HepG2 (cell line): ENCODE measurements around the gene KIAA0319L. TPM values are rescaled to one million over a fixed set of nuclear protein-coding genes. Genes with fewer than 3 reads are reported as not detected.

ENCODE experiments used
- ATAC-seq: fragments of 200-7000 bp; cut with Tn5 transposase; 3 replicates; pipeline ENCODE4 v1.9.1; 2020; ENCODE audit warnings: mild to moderate bottlenecking, moderate library complexity
- BruUV-seq: library from RNA; stranded (reverse); fragments of 400-500 nt; replicated peaks from 2 replicates; lab custom pipeline; 2021; lab: Mats Ljungman, UMichigan
- CTCF ChIA-PET: fragments of 300-600 bp; formaldehyde crosslinking; extraction: SDS; loops from one replicate; lab custom pipeline; 2021; ENCODE audit warnings: low total read pairs, inconsistent platforms, low intra/inter-chr PET ratio; lab: Yijun Ruan, JAX
- POLR2A ChIA-PET: fragments of 350-600 bp; sonication (Branson Sonifier 250); formaldehyde crosslinking; loops from one replicate; lab custom pipeline; 2020; ENCODE audit warnings: antibody characterized with exemption, inconsistent platforms; lab: Yijun Ruan, JAX
- DNase-seq: peaks from one replicate; pipeline ENCODE4 v3.0.0-alpha.2; 2015; ENCODE audit warnings: low spot score
- FAIRE-seq: peaks from 3 replicates; lab custom pipeline; 2011; peaks lifted over from hg19 to GRCh38; lab: Jason Lieb, UNC
- H2AFZ ChIP-seq: one replicate; pipeline ENCODE4 v1.6.1; 2011; ENCODE audit warnings: low read length, inconsistent platforms
- H3K27ac ChIP-seq: fragments of 300-600 bp; 3 replicates; pipeline ENCODE4 v1.8.0; 2011; ENCODE audit warnings: mixed run types, mild to moderate bottlenecking, mixed read lengths, low read length, inconsistent platforms; ENCODE audit not compliant: insufficient read depth; ENCODE audit errors: extremely low read length
- H3K27me3 ChIP-seq, 2 experiments: fragments of 200-600 bp in 1 of 2; 2 replicates in 1 of 2; 3 replicates in 1 of 2; pipeline versions ENCODE4 v1.6.0 to v1.8.0; 2011; ENCODE audit warnings: low read length in 2 of 2, mild to moderate bottlenecking in 2 of 2, moderate library complexity in 2 of 2, inconsistent platforms in 1 of 2; ENCODE audit not compliant: insufficient read depth in 2 of 2, control insufficient read depth in 1 of 2
- H3K36me3 ChIP-seq, 2 experiments: fragments of 200-600 bp in 1 of 2; replicated peaks in 1 of 2; 2 replicates in 1 of 2; 3 replicates in 1 of 2; pipeline versions ENCODE4 v1.5.1 to v1.8.0; 2011; ENCODE audit warnings: low read length in 2 of 2, inconsistent platforms in 1 of 2; ENCODE audit not compliant: insufficient read depth in 2 of 2, control insufficient read depth in 1 of 2
- H3K4me1 ChIP-seq: 2 replicates; pipeline ENCODE4 v1.5.1; 2012; ENCODE audit warnings: low read length, inconsistent platforms; ENCODE audit not compliant: insufficient read depth
- H3K4me2 ChIP-seq: 2 replicates; pipeline ENCODE4 v1.6.0; 2011; ENCODE audit warnings: low read depth, low read length, inconsistent platforms
- H3K4me3 ChIP-seq, 3 experiments: fragments of 200-600 bp in 1 of 3; sonication (generic), shearing (Covaris generic) in 1 of 3; replicated peaks in 1 of 3; 2 replicates each; pipeline ENCODE4 v1.5.1; 2011 to 2016; ENCODE audit warnings: low read length in 3 of 3, inconsistent platforms in 2 of 3, low read depth in 2 of 3, mild to moderate bottlenecking in 2 of 3, control low read depth in 1 of 3, mixed read lengths in 1 of 3; ENCODE audit not compliant: insufficient read depth in 1 of 3
- H3K79me2 ChIP-seq: one replicate; pipeline ENCODE4 v1.6.1; 2011; ENCODE audit warnings: low read length, inconsistent platforms; ENCODE audit not compliant: insufficient read depth
- H3K9ac ChIP-seq: 2 replicates; pipeline ENCODE4 v1.6.0; 2011; ENCODE audit warnings: mild to moderate bottlenecking, low read depth, low read length, inconsistent platforms; ENCODE audit not compliant: insufficient read depth
- H3K9me3 ChIP-seq: 2 replicates; pipeline ENCODE4 v1.5.1; 2012; ENCODE audit warnings: mild to moderate bottlenecking, low read length
- H4K20me1 ChIP-seq: 2 replicates; pipeline ENCODE4 v1.6.0; 2011; ENCODE audit warnings: inconsistent platforms, mild to moderate bottlenecking, low read length, moderate library complexity; ENCODE audit not compliant: insufficient read depth
- ADNP ChIP-seq: sonication (generic); formaldehyde crosslinking; IDR thresholded peaks from 2 replicates; pipeline ENCODE4 v1.4.0; 2020; ENCODE audit warnings: missing genetic modification reagents
- ATF7-NPFF ChIP-seq: sonication (generic); formaldehyde crosslinking; IDR thresholded peaks from 2 replicates; pipeline ENCODE4 v1.8.1; 2023; ENCODE audit warnings: mild to moderate bottlenecking, low read depth, missing genetic modification reagents, moderate library complexity
- CBX1 ChIP-seq: IDR thresholded peaks from one replicate; pipeline ENCODE4 v1.6.1; 2016; ENCODE audit warnings: antibody characterized with exemption, low read depth
- FOSL2 ChIP-seq: sonication (generic); formaldehyde crosslinking; IDR thresholded peaks from 2 replicates; pipeline ENCODE4 v1.4.0; 2020; ENCODE audit warnings: missing genetic modification reagents
- FOXA1 ChIP-seq, 2 experiments: fragments of 450-650 bp in 1 of 2; sonication (generic) in 1 of 2; formaldehyde crosslinking in 1 of 2; IDR thresholded peaks; 2 replicates each; pipeline versions ENCODE4 v1.4.0 to v1.6.1; 2016 to 2020; ENCODE audit warnings: missing genetic modification reagents in 1 of 2
- GABPA ChIP-seq, 2 experiments: IDR thresholded peaks; 2 replicates each; pipeline ENCODE4 v1.6.1; 2011 to 2016; ENCODE audit warnings: low read depth in 2 of 2, low read length in 1 of 2, missing biosample characterization in 1 of 2, missing genetic modification characterization in 1 of 2
- MAX ChIP-seq: IDR thresholded peaks from 2 replicates; pipeline ENCODE4 v1.6.1; 2012; ENCODE audit warnings: inconsistent platforms
- MAZ ChIP-seq, 2 experiments: sonication (generic) in 1 of 2; formaldehyde crosslinking in 1 of 2; IDR thresholded peaks; 2 replicates each; pipeline versions ENCODE4 v1.5.0 to v1.6.1; 2012 to 2020; ENCODE audit warnings: low read depth in 2 of 2, mild to moderate bottlenecking in 2 of 2, borderline replicate concordance in 1 of 2, improper control_type of control experiment in 1 of 2, low read length in 1 of 2, missing genetic modification reagents in 1 of 2, moderate library complexity in 1 of 2
- MBNL3 ChIP-seq: fragments of 250-450 bp; sonication (Bioruptor Pico); conservative IDR thresholded peaks from 2 replicates; pipeline ENCODE4 v1.8.0; 2022; ENCODE audit warnings: mild to moderate bottlenecking, inconsistent platforms
- MEF2D ChIP-seq: sonication (generic); formaldehyde crosslinking; IDR thresholded peaks from 2 replicates; pipeline ENCODE4 v1.5.1; 2020; ENCODE audit warnings: mild to moderate bottlenecking, missing genetic modification reagents
- SRY ChIP-seq: sonication (generic); formaldehyde crosslinking; IDR thresholded peaks from 2 replicates; pipeline ENCODE4 v1.8.0; 2022; ENCODE audit warnings: mild to moderate bottlenecking, missing genetic modification reagents
- ZBTB8A ChIP-seq: sonication (generic); formaldehyde crosslinking; IDR thresholded peaks from 2 replicates; pipeline ENCODE4 v1.4.0; 2020; ENCODE audit warnings: mild to moderate bottlenecking, low read depth, missing genetic modification reagents, borderline replicate concordance
- WGBS: methylation state at CpG from one replicate; pipeline ENCODE4 v1.1.6; 2017; ENCODE audit warnings: low lambda C conversion rate; 5-methylcytosine and 5-hydroxymethylcytosine counted together
- in situ Hi-C: cut with HindIII; loops from 2 replicates; pipeline ENCODE4 v1.10.0; 2017; ENCODE audit warnings: low pct_unique_long_range_greater_than_20kb; ENCODE audit not compliant: extremely low pct_ligation_motif_present
- intact Hi-C: fragments of 100-400 bp; cut with micrococcal nuclease; formaldehyde crosslinking; loops from one replicate; pipeline ENCODE4 v1.10.0; 2022; ENCODE audit not compliant: unreplicated experiment
- polyA plus RNA-seq, 8 experiments: library from polyadenylated mRNA; depleted of rRNA in 3 of 8; stranded (reverse) in 7 of 8; unstranded in 1 of 8; fragments of >200 nt; fragmentation: Illumina TruSeq in 4 of 8; extraction: Trizol in 4 of 8; gene quantifications; 2 replicates each; pipeline versions ENCODE4 v1.2.1 to v1.2.3, GENCODE V29; 2011 to 2016; ENCODE audit warnings: low read depth in 4 of 8, missing spikeins in 1 of 8, mixed read lengths in 1 of 8; ENCODE audit not compliant: insufficient read depth in 1 of 8
- total RNA-seq, 5 experiments: library from RNA; depleted of rRNA; stranded (reverse); fragments of >200 nt; fragmentation: Illumina TruSeq; extraction: Trizol; gene quantifications; 2 replicates each; pipeline ENCODE4 v1.2.3, GENCODE V29; 2016; ENCODE audit warnings: low read depth in 1 of 5
- TF ChIP-seq, protein P1 (sequence below): sonication (generic); IDR thresholded peaks from 2 replicates; pipeline ENCODE4 v1.6.1; 2016; ENCODE audit warnings: low read depth, borderline replicate concordance
- TF ChIP-seq, protein P2 (sequence below): sonication (generic); formaldehyde crosslinking; IDR thresholded peaks from 2 replicates; pipeline ENCODE4 v1.4.0; 2020; ENCODE audit warnings: missing genetic modification reagents

The KIAA0319L gene
- total and polyA plus RNA-seq, 2 of the 13 experiments (the other 11 are each of a cell fraction or from before 2014, with no cell fraction given): 33.4 to 82.6 TPM

DNA sequence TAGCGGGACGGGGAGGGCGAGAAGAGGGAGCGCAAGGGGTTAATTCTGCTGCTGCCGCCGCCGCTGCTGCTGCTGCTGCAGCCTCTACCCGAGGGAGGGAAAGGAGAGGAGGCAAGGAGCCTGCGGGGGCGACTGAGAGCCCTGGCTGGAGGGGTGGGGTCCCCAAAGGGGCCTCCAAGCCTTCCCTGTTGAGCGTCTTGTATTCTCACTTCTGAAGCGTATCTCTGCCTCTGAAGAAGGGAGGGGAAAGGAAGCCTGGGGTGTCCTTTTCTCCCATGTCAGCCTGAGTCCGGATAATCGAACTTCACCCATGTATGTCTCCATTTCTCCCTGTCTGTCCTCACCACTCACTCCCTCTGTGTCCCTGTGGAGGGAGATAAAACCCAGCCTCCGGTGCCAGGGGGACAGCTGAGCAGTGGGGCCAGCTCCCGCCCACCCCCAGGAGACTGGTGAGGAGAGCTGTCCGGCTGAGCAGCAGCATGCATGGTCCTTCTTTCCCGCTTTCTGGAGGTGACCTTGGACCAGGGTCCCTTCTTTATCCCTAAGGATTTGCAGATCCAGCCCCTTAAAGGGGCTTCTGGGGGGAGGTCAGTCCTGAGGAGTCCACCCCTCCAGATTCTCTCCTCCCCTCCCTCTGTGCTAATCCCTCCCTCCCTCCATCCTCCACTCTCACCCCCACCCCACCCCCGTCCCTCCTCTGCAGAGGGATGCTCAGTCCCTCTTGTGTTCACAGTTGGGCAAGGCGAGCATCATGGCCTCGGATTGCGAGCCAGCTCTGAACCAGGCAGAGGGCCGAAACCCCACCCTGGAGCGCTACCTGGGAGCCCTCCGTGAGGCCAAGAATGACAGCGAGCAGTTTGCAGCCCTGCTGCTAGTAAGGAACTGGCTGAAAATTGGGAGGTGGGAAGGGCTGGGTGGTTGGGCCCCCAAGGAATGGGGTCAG is 1.4 kb upstream of the KIAA0319L start:
- DNase-seq (no peak), ATAC-seq (no peak), FAIRE-seq (no peak)
- Histone ChIP-seq H3K4me2 (peak overlapping the region; percentile 92), H3K36me3 (peaks cover 2 to 22% of the 10 kb centered on the region in 2 experiments; a peak in 2 of 5 replicates), H3K27me3 (no peaks in the 10 kb centered on the region), H2AFZ (no peak overlapping the region), H4K20me1 (peaks cover 14% of the 10 kb centered on the region), H3K79me2 (peaks cover 19% of the 10 kb centered on the region), H3K27ac (peak overlapping the region; percentile 98), H3K9ac (peak overlapping the region; percentile 89), H3K4me1 (peaks cover 38% of the 10 kb centered on the region), H3K9me3 (no peaks in the 10 kb centered on the region), H3K4me3 (peak overlapping the region; percentile 67 to 84 (median 82))
- intact Hi-C loops (no loop called here), in situ Hi-C loops (loop anchor here (10.0 kb wide), 1 partner anchor 364 kb away; the partner anchor contains the start of gene SFPQ)
- BruUV-seq: no TSS peak
- ChIA-PET CTCF (no interaction called here), POLR2A (interaction anchor here (0.6 to 2.4 kb wide), 4 partner anchors 8 to 366 kb away, joined by 3 to 6 read pairs (median 3); partner anchors contain the start of gene SFPQ)
- 54% methylated on average over 19 of the region's 26 CpGs for WGBS
- TF ChIP-seq ZBTB8A (CRISPR knock-in tag): no peak
- no peak for TF ChIP-seq ADNP (CRISPR knock-in tag)
- TF ChIP-seq, protein P1, sequence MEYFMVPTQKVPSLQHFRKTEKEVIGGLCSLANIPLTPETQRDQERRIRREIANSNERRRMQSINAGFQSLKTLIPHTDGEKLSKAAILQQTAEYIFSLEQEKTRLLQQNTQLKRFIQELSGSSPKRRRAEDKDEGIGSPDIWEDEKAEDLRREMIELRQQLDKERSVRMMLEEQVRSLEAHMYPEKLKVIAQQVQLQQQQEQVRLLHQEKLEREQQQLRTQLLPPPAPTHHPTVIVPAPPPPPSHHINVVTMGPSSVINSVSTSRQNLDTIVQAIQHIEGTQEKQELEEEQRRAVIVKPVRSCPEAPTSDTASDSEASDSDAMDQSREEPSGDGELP: 0 out of 2 replicates have a peak, but pooled peaks have one; percentile 9
- TF ChIP-seq MAX: no peak
- TF ChIP-seq GABPA (IDR thresholded peaks at IDR 0.05; ENCODE audit: low read depth, low read length): no peak
- TF ChIP-seq GABPA (CRISPR knock-in tag; IDR thresholded peaks at IDR 0.05; ENCODE audit: low read depth): no peak
- 0 out of 2 replicates have a peak, but pooled peaks have one; percentile 22 for TF ChIP-seq MAZ (IDR thresholded peaks at IDR 0.05; ENCODE audit: borderline replicate concordance, low read depth, low read length)
- no peak for TF ChIP-seq MAZ (CRISPR knock-in tag; IDR thresholded peaks at IDR 0.05; ENCODE audit: low read depth)
- TF ChIP-seq ATF7-NPFF (CRISPR knock-in tag): 0 out of 2 replicates have a peak, but pooled peaks have one; percentile 11
- TF ChIP-seq, protein P2, sequence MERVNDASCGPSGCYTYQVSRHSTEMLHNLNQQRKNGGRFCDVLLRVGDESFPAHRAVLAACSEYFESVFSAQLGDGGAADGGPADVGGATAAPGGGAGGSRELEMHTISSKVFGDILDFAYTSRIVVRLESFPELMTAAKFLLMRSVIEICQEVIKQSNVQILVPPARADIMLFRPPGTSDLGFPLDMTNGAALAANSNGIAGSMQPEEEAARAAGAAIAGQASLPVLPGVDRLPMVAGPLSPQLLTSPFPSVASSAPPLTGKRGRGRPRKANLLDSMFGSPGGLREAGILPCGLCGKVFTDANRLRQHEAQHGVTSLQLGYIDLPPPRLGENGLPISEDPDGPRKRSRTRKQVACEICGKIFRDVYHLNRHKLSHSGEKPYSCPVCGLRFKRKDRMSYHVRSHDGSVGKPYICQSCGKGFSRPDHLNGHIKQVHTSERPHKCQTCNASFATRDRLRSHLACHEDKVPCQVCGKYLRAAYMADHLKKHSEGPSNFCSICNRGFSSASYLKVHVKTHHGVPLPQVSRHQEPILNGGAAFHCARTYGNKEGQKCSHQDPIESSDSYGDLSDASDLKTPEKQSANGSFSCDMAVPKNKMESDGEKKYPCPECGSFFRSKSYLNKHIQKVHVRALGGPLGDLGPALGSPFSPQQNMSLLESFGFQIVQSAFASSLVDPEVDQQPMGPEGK (CRISPR knock-in tag): 0 out of 2 replicates have a peak, but pooled peaks have one; percentile 9
- TF ChIP-seq MBNL3 (CRISPR knock-in tag): no peak
- no peak for TF ChIP-seq MEF2D (CRISPR knock-in tag)
- no peak for TF ChIP-seq FOXA1 (IDR thresholded peaks at IDR 0.05)
- TF ChIP-seq FOXA1 (CRISPR knock-in tag; IDR thresholded peaks at IDR 0.05): no peak
- no peak for TF ChIP-seq FOSL2 (CRISPR knock-in tag)
- no peak for TF ChIP-seq CBX1
- no peak for TF ChIP-seq SRY (CRISPR knock-in tag)
